HepG2 (cell line): ENCODE data around the gene FDXACB1. TPM values are rescaled to one million over a fixed set of nuclear protein-coding genes. Genes with fewer than 3 reads are reported as not detected.
A peak's percentile ranks its signal among the peaks of the same experiment; 100 is the strongest.

ENCODE experiments used
- AHR ChIP-seq: IDR thresholded peaks from 2 replicates; pipeline ENCODE4 v1.6.1; 2018; ENCODE audit warnings: missing genetic modification reagents, missing compliant biosample characterization
- ARHGAP35 ChIP-seq: sonication (generic); formaldehyde crosslinking; IDR thresholded peaks from 2 replicates; pipeline ENCODE4 v1.9.0; 2022; ENCODE audit warnings: mild to moderate bottlenecking, inconsistent platforms, moderate library complexity, missing genetic modification reagents, borderline replicate concordance
- BRF2 ChIP-seq: sonication (generic); formaldehyde crosslinking; IDR thresholded peaks from 2 replicates; pipeline ENCODE4 v1.8.1; 2022; ENCODE audit warnings: mild to moderate bottlenecking, missing genetic modification reagents
- CHCHD3 ChIP-seq: sonication (generic); formaldehyde crosslinking; IDR thresholded peaks from 2 replicates; pipeline ENCODE4 v1.8.0; 2022; ENCODE audit warnings: mild to moderate bottlenecking, missing genetic modification reagents, moderate library complexity
- DRAP1 ChIP-seq: IDR thresholded peaks from 2 replicates; pipeline ENCODE4 v1.6.1; 2016; ENCODE audit warnings: missing genetic modification reagents, missing compliant biosample characterization
- ELF4 ChIP-seq: sonication (generic); formaldehyde crosslinking; IDR thresholded peaks from 2 replicates; pipeline ENCODE4 v1.5.0; 2020; ENCODE audit warnings: missing genetic modification reagents, mild to moderate bottlenecking, moderate library complexity, borderline replicate concordance
- MAX ChIP-seq: IDR thresholded peaks from 2 replicates; pipeline ENCODE4 v1.6.1; 2012; ENCODE audit warnings: inconsistent platforms
- NFE2L2 ChIP-seq: fragments of 150-350 bp; IDR thresholded peaks from 2 replicates; pipeline ENCODE4 v1.6.1; 2014; ENCODE audit warnings: low read length
- PHF8 ChIP-seq: sonication (generic); formaldehyde crosslinking; IDR thresholded peaks from 2 replicates; pipeline ENCODE4 v1.5.0; 2020; ENCODE audit warnings: missing genetic modification reagents
- U2AF1 ChIP-seq: fragments of 200-400 bp; formaldehyde crosslinking; optimal IDR thresholded peaks from 2 replicates; pipeline ENCODE3; 2017; ENCODE audit warnings: mild to moderate bottlenecking, low read depth, low read length
- YEATS4 ChIP-seq: sonication (generic); formaldehyde crosslinking; IDR thresholded peaks from 2 replicates; pipeline ENCODE4 v1.4.0; 2020; ENCODE audit warnings: missing genetic modification reagents, borderline replicate concordance
- ZBTB26 ChIP-seq: IDR thresholded peaks from 2 replicates; pipeline ENCODE4 v1.6.1; 2016; ENCODE audit warnings: missing compliant biosample characterization, missing genetic modification reagents, borderline replicate concordance
- ZFP62 ChIP-seq: sonication (generic); formaldehyde crosslinking; IDR thresholded peaks from 2 replicates; pipeline ENCODE4 v1.4.0; 2020; ENCODE audit warnings: missing genetic modification reagents
- ZNF737 ChIP-seq: sonication (generic); formaldehyde crosslinking; IDR thresholded peaks from 2 replicates; pipeline ENCODE4 v1.5.0; 2020; ENCODE audit warnings: missing genetic modification reagents, mild to moderate bottlenecking, borderline replicate concordance
- polyA plus RNA-seq, 8 experiments: library from polyadenylated mRNA; depleted of rRNA in 3 of 8; stranded (reverse) in 7 of 8; unstranded in 1 of 8; fragments of >200 nt; fragmentation: Illumina TruSeq in 4 of 8; extraction: Trizol in 4 of 8; gene quantifications; 2 replicates each; pipeline versions ENCODE4 v1.2.1 to v1.2.3, GENCODE V29; 2011 to 2016; ENCODE audit warnings: low read depth in 4 of 8, missing spikeins in 1 of 8, mixed read lengths in 1 of 8; ENCODE audit not compliant: insufficient read depth in 1 of 8
- total RNA-seq, 5 experiments: library from RNA; depleted of rRNA; stranded (reverse); fragments of >200 nt; fragmentation: Illumina TruSeq; extraction: Trizol; gene quantifications; 2 replicates each; pipeline ENCODE4 v1.2.3, GENCODE V29; 2016; ENCODE audit warnings: low read depth in 1 of 5
- TF ChIP-seq, protein P1 (sequence below): sonication (generic); formaldehyde crosslinking; IDR thresholded peaks from 2 replicates; pipeline ENCODE4 v1.4.0; 2020; ENCODE audit warnings: missing genetic modification reagents
- TF ChIP-seq, protein P2 (sequence below): sonication (generic); formaldehyde crosslinking; IDR thresholded peaks from 2 replicates; pipeline ENCODE4 v1.9.0; 2021; ENCODE audit warnings: missing genetic modification reagents, mild to moderate bottlenecking, borderline replicate concordance
- TF ChIP-seq, protein P3 (sequence below): sonication (generic); formaldehyde crosslinking; IDR thresholded peaks from 2 replicates; pipeline ENCODE4 v1.5.0; 2020; ENCODE audit warnings: mild to moderate bottlenecking, missing genetic modification reagents, borderline replicate concordance

Gene FDXACB1
- total and polyA plus RNA-seq, 2 of the 13 experiments (the other 11 are each of a cell fraction or from before 2014, with no cell fraction given) = 1.1 to 3.4 TPM

DNA sequence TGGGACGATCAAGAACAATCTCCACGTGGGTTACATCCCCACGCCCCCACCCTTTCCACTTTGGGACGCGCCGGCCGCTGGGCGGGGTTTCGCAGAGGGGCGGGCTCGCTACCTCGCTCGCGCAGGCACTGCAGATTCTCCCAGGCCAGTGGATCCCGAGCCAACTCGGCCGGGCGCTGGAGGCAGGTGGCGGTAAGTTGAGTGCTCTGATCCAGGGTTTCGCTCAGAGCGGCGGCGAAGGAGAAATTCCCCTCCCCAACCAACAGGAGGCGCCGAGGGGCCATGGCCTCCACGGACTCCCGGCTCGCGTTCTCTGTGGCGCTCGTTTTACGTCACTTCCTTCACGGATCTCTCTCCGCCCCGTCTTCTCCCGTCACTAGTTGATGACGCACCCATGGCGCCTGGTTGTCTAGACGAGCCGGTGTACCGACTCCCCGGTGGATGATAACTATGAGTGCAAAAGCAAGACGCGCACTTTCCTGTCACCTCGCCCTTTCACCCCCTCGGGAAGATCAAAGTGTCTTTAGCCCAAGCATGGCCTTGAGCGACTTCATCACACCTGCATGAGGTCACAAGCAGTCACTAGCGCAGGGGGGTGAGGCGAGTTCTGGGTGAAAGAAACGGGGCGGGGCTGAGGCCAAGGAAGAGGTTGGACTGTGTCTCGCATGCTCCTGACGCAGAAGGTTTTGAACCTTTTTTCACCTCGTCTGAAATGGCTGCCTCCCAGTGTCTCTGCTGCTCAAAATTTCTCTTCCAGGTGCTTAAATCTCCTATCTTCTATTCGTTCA lies at the start of gene FDXACB1, which contains the start of gene CFAP68 (continued):
- TF ChIP-seq ELF4 (peak; percentile 47; the same call in 1 of the 2 replicates), ZBTB26 (CRISPR knock-in tag) (peak; percentile 51; the same call in 1 of the 2 replicates), YEATS4 (CRISPR knock-in tag) (peak; percentile 77), ARHGAP35 (CRISPR knock-in tag) (0 out of 2 replicates have a peak, but pooled peaks have one; percentile 37), NFE2L2 (no peak), MAX (peak; percentile 76), ZNF737 (CRISPR knock-in tag) (no peak; the same call in 1 of the 2 replicates), PHF8 (CRISPR knock-in tag) (peak; percentile 76), CHCHD3 (no peak), BRF2 (CRISPR knock-in tag) (no peak), U2AF1 (no peak), DRAP1 (peak; percentile 80), ZFP62 (CRISPR knock-in tag) (no peak), AHR (CRISPR knock-in tag) (peak; percentile 45; the same call in 1 of the 2 replicates)
- TF ChIP-seq, protein P1, sequence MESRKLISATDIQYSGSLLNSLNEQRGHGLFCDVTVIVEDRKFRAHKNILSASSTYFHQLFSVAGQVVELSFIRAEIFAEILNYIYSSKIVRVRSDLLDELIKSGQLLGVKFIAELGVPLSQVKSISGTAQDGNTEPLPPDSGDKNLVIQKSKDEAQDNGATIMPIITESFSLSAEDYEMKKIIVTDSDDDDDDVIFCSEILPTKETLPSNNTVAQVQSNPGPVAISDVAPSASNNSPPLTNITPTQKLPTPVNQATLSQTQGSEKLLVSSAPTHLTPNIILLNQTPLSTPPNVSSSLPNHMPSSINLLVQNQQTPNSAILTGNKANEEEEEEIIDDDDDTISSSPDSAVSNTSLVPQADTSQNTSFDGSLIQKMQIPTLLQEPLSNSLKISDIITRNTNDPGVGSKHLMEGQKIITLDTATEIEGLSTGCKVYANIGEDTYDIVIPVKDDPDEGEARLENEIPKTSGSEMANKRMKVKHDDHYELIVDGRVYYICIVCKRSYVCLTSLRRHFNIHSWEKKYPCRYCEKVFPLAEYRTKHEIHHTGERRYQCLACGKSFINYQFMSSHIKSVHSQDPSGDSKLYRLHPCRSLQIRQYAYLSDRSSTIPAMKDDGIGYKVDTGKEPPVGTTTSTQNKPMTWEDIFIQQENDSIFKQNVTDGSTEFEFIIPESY (CRISPR knock-in tag) = no peak; the same call in 1 of the 2 replicates
- TF ChIP-seq, protein P2, sequence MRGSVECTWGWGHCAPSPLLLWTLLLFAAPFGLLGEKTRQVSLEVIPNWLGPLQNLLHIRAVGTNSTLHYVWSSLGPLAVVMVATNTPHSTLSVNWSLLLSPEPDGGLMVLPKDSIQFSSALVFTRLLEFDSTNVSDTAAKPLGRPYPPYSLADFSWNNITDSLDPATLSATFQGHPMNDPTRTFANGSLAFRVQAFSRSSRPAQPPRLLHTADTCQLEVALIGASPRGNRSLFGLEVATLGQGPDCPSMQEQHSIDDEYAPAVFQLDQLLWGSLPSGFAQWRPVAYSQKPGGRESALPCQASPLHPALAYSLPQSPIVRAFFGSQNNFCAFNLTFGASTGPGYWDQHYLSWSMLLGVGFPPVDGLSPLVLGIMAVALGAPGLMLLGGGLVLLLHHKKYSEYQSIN = no peak
- TF ChIP-seq, protein P3, sequence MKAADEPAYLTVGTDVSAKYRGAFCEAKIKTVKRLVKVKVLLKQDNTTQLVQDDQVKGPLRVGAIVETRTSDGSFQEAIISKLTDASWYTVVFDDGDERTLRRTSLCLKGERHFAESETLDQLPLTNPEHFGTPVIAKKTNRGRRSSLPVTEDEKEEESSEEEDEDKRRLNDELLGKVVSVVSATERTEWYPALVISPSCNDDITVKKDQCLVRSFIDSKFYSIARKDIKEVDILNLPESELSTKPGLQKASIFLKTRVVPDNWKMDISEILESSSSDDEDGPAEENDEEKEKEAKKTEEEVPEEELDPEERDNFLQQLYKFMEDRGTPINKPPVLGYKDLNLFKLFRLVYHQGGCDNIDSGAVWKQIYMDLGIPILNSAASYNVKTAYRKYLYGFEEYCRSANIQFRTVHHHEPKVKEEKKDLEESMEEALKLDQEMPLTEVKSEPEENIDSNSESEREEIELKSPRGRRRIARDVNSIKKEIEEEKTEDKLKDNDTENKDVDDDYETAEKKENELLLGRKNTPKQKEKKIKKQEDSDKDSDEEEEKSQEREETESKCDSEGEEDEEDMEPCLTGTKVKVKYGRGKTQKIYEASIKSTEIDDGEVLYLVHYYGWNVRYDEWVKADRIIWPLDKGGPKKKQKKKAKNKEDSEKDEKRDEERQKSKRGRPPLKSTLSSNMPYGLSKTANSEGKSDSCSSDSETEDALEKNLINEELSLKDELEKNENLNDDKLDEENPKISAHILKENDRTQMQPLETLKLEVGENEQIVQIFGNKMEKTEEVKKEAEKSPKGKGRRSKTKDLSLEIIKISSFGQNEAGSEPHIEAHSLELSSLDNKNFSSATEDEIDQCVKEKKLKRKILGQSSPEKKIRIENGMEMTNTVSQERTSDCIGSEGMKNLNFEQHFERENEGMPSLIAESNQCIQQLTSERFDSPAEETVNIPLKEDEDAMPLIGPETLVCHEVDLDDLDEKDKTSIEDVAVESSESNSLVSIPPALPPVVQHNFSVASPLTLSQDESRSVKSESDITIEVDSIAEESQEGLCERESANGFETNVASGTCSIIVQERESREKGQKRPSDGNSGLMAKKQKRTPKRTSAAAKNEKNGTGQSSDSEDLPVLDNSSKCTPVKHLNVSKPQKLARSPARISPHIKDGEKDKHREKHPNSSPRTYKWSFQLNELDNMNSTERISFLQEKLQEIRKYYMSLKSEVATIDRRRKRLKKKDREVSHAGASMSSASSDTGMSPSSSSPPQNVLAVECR (CRISPR knock-in tag) = peak; percentile 92
